NCI-H1694 (cell line): ENCODE data around the gene CDKL5.

Source experiments
- DNase-seq: peaks from one replicate; lab custom pipeline; 2025; lab: John Stamatoyannopoulos, UW

CDKL5 gene

DNA sequence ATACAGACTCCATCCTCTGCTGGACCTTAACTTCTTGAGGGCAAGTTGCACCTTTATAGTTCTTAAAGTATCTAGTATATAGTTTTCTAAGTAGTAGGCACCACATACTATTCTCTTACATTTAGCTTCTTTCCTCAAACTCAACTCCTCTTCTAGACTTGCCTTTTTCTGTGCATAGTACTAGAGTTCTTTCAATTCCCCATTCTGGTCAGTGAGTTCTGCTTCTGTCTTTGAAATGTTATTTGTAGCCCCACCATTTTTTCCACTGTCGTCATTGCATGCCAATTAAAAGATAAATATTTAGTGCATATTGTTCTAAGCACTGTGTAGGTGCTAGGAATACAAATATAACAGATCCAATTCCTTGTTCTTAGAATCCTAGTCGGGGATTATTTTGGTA is 31.6 kb downstream of the CDKL5 start:
- DNase-seq = no peak

DNA sequence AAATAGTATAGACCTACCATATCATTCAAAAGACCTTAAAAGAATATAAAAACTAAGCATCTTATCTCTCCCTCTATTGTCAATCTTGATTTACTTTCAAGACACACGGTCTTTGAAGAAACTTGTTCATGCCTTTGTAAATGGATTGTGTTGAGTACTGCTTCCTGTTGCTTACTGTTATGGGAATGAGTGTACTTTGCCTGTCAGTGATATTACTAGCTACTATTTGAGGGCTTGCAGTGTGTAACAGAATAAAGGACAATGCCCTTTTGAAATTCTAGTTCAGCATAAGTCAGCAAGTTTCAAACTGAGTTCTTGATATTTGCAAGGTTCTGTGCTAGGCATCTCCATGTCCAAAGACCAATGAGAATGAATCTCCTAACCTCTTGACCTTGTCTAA is 36.0 kb downstream of the CDKL5 start:
- no peak for DNase-seq

DNA sequence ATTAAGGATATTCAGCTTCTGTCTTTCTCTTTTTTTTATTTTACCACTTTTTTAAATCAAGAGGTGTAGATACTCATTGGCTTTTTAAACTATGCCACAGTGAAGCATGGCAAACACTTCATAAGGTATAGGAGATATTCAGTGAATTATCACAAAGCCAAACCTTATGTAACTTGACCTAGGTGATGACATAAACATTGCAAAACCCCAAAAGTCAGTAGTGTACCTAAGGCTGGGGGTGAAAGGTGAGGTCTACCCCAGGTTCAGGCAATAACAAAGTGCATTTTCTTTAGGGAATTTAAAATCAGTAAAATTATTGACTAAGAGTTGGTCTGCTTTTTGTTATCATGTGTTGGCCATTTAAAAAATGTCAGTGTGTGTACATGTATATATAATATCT is 39.1 kb downstream of the CDKL5 start:
- no peak for DNase-seq

DNA sequence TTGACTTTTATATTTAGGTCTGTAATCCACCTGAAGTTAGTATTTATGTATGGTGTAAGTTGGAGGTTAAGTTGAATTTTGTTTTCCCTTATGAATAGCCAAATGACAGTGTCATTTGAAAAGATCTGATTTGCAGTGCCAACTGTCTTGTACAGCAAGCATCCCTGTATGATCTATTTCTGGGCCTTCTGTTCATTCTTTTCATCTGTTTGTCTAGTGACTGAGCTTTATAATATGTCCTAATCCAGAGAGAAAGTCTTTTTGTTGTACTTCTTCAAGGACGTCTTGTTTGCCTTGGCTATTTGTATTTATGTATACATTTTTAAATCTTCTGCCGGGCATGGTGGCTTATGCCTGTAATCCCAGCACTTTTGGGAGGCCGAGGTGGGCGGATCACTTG is 39.6 kb downstream of the CDKL5 start:
- DNase-seq = no peak

DNA sequence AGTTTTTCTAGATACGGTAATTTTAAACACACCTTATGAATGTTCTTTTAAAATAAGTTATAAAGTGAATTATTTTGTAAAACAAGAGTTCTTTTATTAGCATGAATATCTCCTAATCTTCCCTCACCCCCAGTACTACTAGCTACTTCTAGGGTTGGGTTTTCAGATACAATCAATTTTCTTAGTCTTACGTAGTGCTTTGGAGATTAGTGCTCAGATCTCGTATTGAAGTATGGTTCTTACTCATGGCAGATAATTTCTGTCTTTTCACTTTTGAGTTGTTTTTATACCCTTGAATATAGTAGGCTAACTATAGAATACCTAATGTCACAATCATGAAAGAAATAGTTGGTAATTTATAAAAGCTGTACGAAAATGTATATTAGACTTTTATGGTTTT is 43.2 kb downstream of the CDKL5 start:
- no peak for DNase-seq

DNA sequence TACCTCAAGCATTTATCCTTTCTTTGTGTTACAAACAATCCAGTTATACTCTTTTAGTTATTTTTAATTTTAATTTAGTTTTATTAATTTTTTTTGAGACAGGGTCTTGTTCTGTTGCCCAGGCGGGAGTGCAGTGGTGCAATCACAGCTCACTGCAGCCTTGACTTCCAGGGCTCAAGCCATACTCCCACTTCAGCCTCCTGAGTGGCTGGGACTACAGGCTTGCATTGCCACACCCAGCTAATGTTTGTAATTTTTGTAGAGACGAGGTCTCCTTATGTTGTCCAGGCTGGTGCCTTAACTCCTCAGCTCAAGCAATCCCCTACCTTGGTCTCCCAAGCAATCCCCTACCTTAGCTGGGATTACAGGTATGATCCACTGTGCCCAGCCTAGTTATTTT is 45.9 kb downstream of the CDKL5 start:
- no peak for DNase-seq

DNA sequence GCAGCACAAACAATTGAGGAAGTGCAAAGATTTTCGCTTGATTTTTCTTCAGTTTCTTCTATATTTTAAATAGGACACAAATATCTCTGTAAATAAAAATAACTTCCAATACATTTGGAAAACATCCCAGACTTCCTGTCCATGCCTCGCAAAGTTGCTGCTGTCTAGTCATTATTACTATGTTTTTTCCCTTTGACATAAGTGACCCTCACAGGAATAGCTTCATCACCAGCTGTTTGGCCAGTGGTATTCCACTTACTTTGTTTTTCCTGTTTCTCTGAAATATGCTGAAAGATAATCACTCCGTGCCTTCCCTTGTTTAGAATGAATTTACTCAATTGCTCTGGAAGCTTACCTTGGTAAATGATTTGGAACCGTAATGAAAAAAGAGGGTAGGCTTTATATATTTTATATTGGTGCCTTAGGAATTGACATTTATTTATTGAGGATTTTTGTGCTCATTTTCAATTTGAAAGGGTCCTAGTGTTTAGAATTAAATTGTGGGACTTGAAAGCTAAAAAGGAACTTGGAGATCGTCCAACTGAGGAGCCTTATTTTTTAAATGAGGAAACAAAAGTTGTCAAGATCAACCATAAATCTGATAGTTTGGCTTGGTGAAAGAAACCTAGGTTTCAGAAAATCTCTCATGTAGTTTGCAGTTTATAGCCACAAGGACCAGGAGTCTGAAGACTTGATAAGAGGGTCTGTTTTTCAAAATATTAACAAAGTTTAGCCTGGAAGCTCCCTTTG is 65.6 kb downstream of the CDKL5 start:
- DNase-seq = no peak

DNA sequence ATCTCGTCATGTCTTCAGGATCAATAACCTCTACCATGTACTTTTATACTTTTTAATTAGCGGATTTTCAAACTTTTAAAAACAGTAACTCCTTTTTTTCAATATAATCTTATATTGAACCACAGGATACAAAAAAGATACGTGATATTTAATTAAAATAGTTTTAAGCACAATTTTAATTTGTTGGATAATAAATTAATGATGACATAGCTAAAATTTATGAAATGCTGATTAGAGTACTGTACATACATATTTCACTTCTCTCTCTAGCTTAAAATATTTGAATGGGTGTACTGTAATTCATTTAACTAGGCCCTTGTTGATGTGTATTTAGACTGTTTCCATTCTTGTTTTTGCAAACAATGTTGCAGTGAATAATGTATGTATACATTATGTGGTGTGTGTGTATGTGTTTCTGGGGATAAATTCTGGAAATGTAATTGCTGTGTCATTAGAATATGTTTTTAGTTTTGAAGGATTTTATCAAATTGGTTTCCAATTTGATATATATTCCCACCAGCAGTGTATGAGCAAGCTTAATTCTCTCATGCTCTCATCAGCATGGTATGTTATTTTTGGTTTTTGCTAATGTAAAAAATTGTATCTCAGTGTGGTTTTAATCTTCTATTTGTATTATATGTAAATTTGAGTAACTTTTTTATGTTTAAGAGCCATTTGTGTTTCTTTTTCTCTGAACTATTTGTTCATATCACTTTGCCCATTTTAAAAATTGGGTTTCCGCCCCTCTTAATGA is 66.4 kb downstream of the CDKL5 start:
- DNase-seq = no peak

DNA sequence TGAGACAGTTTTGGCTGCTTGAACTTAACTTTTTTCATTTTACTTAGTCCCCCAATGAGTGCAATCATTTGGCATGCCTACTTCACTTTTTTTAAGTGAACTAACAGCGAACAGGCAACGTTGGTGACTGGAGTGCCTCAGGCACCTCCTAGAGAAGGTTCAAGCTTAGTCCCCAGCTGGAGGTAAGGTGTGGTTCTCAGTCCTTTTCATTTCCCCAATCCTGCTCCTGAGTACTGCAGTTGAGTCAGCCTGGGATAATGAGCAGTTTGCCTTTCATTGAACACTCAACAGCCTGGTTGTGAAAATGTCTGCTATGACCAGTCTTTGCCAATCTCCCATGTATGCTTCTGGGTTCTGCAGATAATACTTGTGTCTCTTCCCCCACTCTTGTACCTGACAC is 109.5 kb downstream of the CDKL5 start:
- DNase-seq = no peak

DNA sequence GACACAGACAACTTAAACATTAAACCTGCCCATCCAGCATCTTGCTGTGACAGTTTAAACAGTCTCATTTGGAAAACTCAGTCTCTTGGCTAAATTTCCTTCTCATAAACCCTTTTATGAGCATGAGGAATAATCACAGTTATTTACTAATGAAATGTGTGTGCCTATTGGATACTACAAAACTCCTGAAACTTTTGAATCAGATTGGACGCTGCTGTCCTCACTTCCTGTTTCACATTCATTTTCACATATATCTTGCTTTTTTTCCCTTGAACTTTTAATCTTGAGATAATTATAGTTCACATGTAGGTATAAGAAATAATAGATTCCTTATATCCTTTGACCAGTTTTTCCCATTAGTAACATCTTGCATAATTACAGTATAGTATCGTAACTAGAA is 111.7 kb downstream of the CDKL5 start:
- no peak for DNase-seq

DNA sequence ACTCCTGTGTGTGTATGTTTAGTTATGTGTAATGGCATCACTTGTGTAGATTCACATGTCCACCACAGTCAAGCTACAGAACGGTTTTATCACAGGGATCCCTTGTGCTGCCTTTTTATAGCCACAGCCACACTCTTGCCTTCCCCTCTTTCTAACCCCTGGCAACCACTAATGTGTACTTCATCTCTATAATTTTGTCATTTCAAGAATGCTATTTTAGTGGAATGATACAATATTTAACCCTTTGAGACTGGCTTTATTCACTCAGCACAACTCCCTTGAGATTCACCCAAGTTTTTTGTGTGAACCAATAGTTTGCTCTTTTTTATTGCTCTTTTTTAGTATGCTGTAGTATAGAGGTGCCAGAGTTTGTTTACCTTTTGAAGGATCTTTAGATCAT is 112.1 kb downstream of the CDKL5 start:
- no peak for DNase-seq

DNA sequence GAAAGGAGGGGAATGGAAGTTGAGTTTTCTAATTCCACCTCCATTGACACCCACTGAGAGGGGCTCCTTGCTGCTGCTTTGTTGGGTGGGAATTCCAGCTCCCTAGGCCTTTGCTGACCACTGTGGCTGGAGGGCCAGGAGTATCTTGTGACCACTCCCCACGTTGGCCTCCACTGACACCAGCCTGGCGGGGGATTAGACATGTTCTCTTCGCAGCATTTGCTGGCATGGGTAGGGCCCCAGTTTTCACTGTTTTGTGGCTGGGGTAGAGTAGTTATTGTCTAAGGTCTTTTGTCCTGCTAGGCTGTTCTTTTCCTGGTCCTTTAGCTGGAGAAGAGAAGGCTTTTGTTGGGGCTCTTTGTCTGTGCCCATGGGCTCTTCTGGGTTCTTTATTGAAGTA is 116.7 kb downstream of the CDKL5 start:
- no peak for DNase-seq

DNA sequence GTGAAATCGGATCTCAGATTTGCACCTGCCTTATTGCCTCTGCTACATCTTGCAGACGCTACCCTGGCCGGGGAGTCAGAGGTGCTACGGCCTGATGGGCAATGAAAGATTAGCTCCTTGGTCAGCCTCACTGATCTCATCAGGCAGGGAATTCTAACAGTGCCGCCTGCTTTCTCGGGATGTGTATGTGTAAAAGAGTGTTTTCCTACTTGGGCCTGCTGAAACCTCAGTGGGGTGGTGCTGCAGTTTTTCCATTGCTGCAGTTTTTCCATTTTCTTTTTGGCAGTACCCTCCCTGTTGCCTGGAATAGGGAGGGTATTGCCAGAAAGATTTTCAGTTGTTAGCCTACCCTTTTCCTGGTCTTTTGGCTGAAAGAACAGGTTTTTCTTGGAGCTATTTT is 117.5 kb downstream of the CDKL5 start:
- DNase-seq = no peak

DNA sequence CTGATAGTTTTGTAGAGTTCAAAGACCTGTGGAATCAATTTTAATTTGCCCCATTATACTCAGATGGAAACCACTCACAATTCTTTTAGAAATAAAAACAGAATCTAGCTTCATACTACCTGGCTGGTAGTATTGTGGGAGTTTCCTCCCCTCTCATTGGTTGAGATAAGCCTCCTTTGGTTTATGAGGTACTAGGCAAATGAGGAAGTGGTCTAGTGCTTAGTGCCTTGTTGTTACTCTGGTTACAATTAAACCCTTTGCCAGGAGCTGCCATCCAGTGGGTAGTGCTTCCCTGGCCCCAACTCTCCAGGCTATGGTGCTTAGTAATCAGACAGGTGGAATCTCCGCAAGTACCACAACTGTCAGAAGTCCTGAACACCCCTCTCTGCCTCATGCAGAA is 118.3 kb downstream of the CDKL5 start:
- DNase-seq = no peak

DNA sequence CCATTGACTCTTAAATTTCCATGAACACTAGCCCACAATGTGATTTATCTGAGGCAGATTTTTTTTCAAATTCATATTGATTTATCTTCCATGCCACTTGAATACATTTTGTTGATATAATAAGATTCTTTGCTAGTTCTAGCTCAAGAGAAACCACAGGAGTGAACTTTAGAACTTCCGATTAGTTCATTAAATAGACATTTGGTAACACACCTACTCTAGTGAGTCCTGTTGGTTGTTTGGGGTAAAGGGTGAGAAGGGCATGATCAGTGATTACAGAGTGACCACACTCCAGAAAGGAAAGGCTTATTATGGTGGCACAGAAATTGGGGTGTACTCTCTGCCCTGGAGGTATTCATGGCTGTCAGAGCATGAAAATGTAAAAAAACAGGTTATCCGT is 120.4 kb downstream of the CDKL5 start:
- DNase-seq = no peak

DNA sequence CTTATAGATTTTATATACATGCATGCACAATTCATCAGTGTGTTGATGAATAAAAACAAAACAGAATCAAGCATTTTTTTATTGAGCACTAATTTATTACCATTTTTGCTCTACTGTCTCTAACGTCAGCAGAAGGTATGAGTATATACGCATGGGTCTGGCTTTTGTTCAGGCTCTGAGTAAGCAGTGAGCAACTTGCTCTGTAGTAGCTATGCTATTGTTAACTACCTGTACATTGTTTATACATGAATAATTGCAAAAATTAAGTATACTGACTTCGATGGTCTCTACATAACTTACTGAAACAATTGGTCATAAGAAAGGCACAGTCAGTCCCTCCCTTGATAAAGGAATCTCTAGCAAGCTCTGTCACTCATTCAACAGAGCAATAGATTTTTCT is 123.6 kb downstream of the CDKL5 start:
- DNase-seq = no peak

DNA sequence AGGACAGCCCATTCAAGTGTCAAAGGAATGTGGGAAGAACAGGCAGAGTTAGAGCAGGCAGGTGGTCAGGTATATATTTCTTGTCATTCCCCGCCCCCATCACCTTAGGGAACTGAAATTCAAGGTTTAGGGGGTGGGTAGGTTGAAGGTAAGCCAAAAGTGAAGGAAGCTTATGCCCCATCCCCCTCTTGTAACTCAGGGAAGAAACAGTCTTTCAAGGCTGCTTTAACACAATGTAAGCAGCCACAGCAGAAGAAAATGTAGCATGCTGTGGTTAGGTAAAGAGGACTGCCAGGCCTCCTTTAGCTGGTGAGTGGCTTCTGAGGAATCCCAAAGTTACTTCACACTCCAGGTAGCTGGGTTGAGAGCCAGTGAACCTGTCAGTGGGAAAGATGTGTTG is 124.2 kb downstream of the CDKL5 start:
- no peak for DNase-seq

DNA sequence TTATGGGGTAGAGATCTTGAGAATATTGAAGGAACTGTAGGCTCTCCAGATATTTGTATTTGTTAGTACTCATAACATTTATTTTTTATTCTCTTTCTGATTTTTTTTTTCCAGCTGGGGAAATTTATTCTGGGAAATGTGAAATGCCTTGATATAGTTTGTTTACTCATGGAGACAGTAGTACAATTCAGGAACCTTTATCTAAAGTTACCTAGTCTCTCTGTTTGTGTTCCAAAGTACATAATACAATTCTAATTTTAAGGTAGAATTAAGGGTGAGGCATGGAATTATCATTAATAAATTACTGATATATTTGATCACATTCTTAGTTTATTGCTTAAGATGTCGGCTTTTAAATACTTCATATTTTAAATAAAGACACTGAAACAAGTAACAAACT is 132.5 kb downstream of the CDKL5 start:
- DNase-seq = no peak

DNA sequence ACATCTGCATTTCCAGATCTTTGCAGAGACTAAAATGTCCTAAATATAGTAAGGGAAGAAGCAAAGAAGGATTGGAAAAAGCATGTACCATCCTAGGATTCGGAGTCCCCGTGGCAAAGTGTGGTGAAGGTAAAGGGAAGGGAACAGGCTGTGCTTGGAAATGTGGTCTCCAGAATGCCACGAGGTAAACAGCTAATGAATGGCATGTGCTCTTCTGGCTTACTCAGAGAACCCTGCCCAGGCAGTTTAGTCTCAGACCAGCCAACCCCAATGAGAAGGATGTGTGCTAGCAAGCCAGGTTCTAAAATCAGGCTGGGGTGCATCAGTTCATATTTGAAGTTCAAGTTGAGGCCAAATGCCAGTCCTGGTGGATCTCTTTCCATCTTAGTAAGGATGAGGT is 133.4 kb downstream of the CDKL5 start:
- no peak for DNase-seq

DNA sequence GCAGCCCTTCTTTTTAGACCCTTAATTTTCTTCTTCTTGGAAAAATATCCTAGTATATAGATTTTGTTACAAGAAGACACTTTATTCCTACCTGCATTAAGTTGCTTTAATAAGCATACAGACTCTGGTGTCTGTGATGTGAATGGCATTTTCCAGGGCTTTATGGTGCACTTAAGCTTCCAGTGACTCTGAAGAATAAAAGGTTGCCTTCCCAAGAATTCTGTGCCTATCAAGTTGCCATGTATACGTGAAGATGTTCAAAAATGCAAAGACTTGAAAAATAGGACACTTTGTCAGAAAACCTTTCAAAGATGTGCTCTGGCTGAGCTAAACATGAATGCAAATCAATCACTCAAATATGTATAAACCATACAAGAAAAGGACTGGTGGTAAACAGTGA is 135.6 kb downstream of the CDKL5 start:
- no peak for DNase-seq

DNA sequence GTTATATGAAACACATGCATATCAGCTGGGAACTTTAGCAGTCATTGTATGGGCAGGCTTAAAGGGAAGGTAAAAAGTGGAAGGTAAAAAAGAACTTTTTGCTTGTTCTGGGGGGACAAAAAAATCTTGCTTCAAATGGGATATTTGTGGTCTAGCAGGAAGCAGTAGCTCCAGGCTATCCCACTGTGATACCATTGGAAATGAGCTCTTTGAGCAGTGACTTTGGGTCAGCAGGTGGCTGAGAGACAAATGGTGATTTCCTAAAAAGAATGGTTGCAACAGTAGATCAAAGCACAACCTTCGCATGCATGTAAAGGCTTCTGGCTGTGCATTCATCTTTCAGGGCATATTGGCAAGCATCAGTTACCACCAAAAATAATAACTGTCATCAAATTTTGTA is 140.3 kb downstream of the CDKL5 start:
- no peak for DNase-seq

DNA sequence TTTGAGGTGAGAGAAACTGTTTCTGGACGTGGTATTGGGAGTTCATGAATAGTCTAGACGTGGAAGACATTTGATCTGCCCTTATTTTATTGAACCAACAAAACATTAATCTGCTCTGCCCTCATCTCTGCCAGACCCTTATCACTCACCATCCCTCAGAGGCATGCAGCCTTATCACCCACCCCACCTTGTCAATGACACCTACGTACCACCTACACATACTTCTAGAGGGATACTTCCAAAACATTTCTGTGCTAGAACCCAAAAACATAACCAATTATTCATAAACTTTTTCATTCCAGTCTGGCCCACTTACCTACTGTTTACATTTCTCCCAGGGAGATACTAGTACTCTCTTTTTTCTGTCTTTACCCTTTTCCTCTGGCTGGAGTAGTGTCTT is 141.3 kb downstream of the CDKL5 start:
- DNase-seq = no peak

DNA sequence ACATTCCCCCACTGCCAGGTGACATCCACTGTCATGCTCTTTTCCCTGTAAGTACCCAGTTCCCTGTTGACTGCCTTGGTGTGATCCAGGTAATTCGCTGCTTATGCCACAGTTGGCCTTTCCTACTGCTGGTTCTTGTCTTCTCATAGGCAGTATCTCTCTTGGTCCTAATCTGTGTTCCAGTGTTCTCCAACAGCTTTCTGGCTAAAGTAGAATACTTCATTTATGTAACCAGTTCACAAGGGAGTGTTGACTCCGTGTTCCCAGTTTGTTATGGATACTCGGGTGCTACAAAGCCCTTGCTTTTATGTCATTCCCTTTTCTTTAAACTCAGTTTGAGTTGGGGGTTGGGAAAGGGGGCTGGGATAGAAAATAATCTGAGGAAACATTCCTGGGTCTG is 148.1 kb downstream of the CDKL5 start:
- DNase-seq = no peak

DNA sequence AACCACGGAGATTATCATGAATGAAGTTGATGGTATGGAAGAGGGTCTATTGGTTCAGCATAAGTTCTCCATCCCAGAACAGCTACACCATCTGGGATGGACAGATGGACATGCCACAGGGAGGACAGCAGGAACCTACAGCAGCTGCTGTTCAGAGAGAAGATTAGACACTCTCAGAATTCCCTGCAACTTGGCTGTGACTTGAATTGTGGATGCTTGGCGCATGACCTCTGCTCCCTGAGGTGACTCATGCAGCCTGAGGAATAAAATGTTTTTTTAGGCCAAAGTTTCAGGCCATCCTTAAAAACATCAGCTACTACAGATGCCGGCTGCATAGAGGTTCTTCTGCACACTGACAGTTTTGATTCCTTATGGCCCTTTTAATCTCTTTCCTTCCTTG is 149.2 kb downstream of the CDKL5 start:
- DNase-seq = no peak
